ENCODE measurements around the gene OR52I2.
A peak's percentile ranks its signal among the peaks of the same experiment; 100 is the strongest.

OR52I2 gene

GRCh38 chr11:4607781-4608666 lies 26.5 kb downstream of the OR52I2 start, which contains the start of gene TRIM68:
Gene TRIM68, minus strand, starts transcription at chr11:4608231. Its CDS starts 2,727 bp downstream, at chr11:4605504.
- TF ChIP-seq, protein P1, sequence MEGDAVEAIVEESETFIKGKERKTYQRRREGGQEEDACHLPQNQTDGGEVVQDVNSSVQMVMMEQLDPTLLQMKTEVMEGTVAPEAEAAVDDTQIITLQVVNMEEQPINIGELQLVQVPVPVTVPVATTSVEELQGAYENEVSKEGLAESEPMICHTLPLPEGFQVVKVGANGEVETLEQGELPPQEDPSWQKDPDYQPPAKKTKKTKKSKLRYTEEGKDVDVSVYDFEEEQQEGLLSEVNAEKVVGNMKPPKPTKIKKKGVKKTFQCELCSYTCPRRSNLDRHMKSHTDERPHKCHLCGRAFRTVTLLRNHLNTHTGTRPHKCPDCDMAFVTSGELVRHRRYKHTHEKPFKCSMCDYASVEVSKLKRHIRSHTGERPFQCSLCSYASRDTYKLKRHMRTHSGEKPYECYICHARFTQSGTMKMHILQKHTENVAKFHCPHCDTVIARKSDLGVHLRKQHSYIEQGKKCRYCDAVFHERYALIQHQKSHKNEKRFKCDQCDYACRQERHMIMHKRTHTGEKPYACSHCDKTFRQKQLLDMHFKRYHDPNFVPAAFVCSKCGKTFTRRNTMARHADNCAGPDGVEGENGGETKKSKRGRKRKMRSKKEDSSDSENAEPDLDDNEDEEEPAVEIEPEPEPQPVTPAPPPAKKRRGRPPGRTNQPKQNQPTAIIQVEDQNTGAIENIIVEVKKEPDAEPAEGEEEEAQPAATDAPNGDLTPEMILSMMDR (IDR thresholded peaks at IDR 0.05), result peak in 1 of 2 experiments; percentile 13
- Histone ChIP-seq H3K27ac (peak within 1 kb of the TSS; percentile 84 to 89), H3K27me3 (no peaks in the 10 kb centered on the region), H3K4me1 (peaks cover 0 to 17% (median 9%) of the 10 kb centered on the region in 4 donors), H3K4me3 (peak within 1 kb of the TSS; percentile 62 to 79), H3K36me3 (peaks cover 8 to 15% (median 13%) of the 10 kb centered on the region in 3 donors), H3K9me3 (no peaks in the 10 kb centered on the region)
- DNase-seq, result peak; percentile 95 to 98
- intact Hi-C loops (cut with DNase I; ENCODE audit: low total_unique reads), result no loop called here

- TF ChIP-seq, protein P1 (IDR thresholded peaks at IDR 0.05), result no peak
- DNase-seq, result no peak
- H3K9me3 ChIP-seq, result no peaks in the 10 kb centered on the region
- no peaks in the 10 kb centered on the region for H3K27me3 ChIP-seq
- H3K27ac ChIP-seq, result peak overlapping the region in 1 of 2 donors; percentile 45
- peak overlapping the region; percentile 7 to 15 for H3K4me3 ChIP-seq
- H3K4me1 ChIP-seq, result peaks cover 0 to 17% (median 9%) of the 10 kb centered on the region in 4 donors
- intact Hi-C loops (cut with DNase I; ENCODE audit: low total_unique reads), result no loop called here
- no peaks in the 10 kb centered on the region for H3K36me3 ChIP-seq
These were observed 28.9 kb downstream of the OR52I2 start for GRCh38 chr11:4610258-4610935.

DNA sequence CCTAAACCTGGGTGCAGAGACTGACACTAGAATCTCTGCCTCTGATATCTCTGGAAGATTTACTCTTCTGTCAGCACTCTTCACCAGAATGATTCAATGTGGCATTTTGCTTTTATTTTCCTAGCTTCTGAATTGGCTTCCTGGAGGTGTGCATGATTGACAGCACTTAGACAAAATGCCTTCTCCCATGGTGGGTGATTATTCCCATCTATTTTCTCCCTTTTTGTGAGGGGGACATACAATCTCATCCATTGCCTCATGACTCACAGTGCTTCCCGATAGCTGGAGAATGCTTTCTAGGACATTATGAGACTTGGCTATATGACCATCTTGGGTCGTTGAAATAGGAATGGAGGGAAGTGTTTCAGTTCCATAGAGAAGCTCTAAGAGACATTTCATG lies 30.4 kb downstream of the OR52I2 start:
- H3K27me3 ChIP-seq, result no peaks in the 10 kb centered on the region
- DNase-seq, result no peak
- no peak overlapping the region for H3K4me3 ChIP-seq
- no peaks in the 10 kb centered on the region for H3K36me3 ChIP-seq
- peaks cover 0 to 8% (median 2%) of the 10 kb centered on the region in 4 donors for H3K4me1 ChIP-seq
- intact Hi-C loops (cut with DNase I; ENCODE audit: low total_unique reads), result no loop called here
- no peak overlapping the region for H3K27ac ChIP-seq
- no peaks in the 10 kb centered on the region for H3K9me3 ChIP-seq
- TF ChIP-seq, protein P1 (IDR thresholded peaks at IDR 0.05), result no peak

GRCh38 chr11:4615856-4616444 lies 34.4 kb downstream of the OR52I2 start:
- intact Hi-C loops (cut with DNase I; ENCODE audit: low total_unique reads), result no loop called here
- no peaks in the 10 kb centered on the region for H3K36me3 ChIP-seq
- H3K9me3 ChIP-seq, result no peaks in the 10 kb centered on the region
- H3K27ac ChIP-seq, result no peak overlapping the region
- no peak for DNase-seq
- no peaks in the 10 kb centered on the region for H3K27me3 ChIP-seq
- H3K4me3 ChIP-seq, result no peak overlapping the region
- H3K4me1 ChIP-seq, result no peaks in the 10 kb centered on the region
- TF ChIP-seq, protein P1 (IDR thresholded peaks at IDR 0.05), result no peak

- Histone ChIP-seq H3K27me3 (no peaks in the 10 kb centered on the region), H3K9me3 (no peaks in the 10 kb centered on the region), H3K4me1 (no peaks in the 10 kb centered on the region), H3K36me3 (no peaks in the 10 kb centered on the region), H3K4me3 (no peak overlapping the region), H3K27ac (no peak overlapping the region)
- no peak for DNase-seq
- TF ChIP-seq, protein P1 (IDR thresholded peaks at IDR 0.05), result no peak
- intact Hi-C loops (cut with DNase I; ENCODE audit: low total_unique reads), result no loop called here
These were observed 38.0 kb downstream of the OR52I2 start for GRCh38 chr11:4619514-4619913.
